Stimulated activated CD8-positive, alpha-beta memory T cell treated with anti-CD3 and anti-CD28 coated beads, Interleukin-4, amount 100 ng/mL, for 48 hours (primary cell): ENCODE results near the gene TNFRSF25.
A peak's percentile ranks its signal among the peaks of the same experiment; 100 is the strongest.
"Not testable (repeated sequence)": the region's sequence is repeated elsewhere in the genome, so short reads cannot be mapped to it uniquely, and the experiment has no call there.

ENCODE experiments used
- DNase-seq: peaks from one replicate; pipeline ENCODE4 v3.0.0-alpha.2; 2020

Gene TNFRSF25

DNA sequence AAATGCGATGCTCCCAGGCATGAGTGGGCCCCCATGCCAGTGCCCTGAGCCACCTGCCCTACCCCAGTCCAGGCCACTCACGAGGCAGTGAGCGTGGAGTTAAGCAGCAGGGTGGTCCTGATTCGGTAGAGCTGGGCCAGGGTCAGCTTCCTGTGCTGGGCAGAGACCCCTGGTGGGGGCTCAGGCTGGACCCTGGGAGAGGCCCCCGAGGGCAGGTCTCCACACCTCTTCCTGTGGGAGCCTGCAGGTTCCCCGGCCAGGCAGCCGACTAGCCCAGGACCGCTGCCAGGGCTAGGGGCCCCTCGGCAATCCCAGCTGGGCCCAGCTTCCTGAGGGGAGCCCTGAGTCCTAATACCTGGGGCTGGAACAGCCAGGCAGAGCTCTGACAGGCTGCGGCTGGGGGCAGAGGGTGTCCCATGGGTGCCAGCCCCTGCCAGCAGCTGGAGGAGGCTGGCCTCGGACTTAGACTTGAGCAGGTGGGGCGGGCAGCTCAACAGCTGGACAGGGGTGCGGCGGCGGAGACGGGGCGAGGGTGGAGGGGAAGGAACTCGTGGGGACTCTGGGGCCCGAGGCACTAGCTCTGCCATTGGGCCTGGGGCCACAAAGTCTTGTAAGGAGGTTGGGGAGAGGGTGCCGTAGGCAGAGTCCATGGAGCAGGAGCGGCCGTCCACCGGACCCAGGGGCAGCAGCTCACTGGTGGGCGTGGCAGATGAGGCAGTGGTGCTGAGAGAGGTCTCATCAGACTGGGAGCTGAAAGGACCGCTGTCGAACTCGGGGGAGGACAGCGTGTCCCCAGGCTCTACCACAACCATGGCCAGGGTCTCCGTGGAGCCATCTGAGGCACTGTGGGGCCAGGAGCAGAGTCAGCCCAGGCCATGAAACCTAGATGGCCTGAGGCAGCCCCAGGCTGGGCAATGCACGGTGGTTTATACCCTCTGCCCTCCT lies 2.0 kb upstream of the TNFRSF25 start:
- no peak for DNase-seq

DNA sequence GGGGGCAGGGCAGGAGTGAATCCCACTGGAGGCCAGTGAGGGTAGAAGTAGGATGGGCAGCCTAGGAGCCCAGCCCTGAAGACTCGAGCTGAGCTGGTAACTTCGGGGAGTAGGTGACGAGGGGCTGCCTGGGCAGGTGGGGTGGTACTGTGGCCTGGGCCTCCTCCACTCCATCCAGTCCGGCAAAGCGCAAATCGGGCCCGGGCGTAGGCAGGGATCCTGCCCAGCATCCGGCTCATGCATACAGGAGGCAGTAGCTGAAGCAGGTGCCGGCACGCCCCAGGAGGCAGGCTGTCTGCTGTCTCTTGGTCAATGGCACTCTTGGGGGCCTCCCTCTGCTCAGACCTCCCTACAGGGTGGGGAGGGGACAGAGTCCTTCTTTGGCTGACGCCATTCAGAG lies 1.3 kb upstream of the TNFRSF25 start:
- DNase-seq: no peak

GRCh38 chr1:6466751-6467150 lies 778 bp upstream of the TNFRSF25 start:
- DNase-seq: no peak

DNA sequence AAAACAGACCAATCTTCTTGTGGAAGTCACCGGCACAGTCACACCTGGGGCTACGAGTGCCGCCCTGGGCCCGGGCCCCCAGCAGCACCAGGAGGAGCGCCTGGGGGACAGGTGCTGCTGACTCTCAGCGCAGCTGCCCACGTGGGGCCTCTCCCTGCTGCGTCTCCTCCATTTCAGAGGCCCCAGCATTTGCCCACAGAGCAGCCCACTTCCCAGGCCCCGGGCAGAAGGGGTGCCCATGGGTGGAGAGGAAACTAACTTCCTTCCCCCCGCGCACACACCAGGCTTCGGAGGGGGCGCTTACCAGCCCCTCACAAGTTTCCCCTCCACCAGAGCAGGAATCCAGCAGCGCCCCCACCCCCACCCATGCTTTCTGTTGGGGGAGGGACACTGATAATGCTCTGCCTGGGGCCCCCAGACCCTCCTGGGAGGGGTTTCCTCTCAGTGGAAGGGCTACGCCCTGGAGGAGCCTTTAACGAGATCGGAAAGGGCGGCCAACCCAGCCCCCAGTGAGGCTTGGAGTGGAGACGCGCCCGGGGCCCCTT lies 440 bp downstream of the TNFRSF25 start:
- peak; percentile 59 for DNase-seq

DNA sequence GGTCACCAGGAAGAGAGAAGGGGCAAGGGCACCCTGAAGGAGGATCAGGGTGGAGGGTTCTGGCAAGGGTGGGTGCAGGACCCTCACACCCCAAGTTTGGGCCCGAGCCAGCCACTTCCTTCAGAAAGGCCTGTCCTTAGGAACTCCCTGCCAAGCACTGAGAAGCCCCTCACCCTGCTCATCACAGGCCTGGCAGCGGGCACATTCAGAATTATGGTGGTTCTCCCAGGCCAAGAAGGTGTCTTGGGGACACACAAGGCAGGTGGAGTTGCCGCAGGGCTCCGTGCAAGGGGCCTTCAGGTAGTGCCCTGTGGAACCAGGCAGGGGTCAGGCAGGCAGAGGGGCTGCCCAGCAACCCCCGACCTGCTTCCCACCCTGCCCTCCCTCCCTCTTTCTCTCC lies 1.1 kb downstream of the TNFRSF25 start:
- DNase-seq: no peak

DNA sequence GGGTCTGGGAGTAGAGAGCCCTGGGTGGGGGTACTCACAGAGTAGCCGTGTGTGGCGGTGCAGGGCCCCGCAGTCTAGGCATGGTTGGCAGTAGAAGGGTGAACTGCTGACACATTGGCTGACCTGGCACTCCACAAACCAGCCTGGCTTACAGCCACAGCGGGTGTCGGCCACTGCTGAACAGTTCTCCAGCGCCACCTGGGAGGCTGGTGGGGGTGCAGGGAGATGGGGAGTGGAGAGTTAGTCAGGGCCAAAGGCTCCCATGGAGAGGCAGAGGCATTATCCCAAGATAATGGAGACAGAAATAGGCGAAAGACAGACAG lies 1.5 kb downstream of the TNFRSF25 start:
- DNase-seq: peak; percentile 66

- no peak for DNase-seq
Observed at GRCh38 chr1:6463120-6463412, 2.9 kb downstream of the TNFRSF25 start.

DNA sequence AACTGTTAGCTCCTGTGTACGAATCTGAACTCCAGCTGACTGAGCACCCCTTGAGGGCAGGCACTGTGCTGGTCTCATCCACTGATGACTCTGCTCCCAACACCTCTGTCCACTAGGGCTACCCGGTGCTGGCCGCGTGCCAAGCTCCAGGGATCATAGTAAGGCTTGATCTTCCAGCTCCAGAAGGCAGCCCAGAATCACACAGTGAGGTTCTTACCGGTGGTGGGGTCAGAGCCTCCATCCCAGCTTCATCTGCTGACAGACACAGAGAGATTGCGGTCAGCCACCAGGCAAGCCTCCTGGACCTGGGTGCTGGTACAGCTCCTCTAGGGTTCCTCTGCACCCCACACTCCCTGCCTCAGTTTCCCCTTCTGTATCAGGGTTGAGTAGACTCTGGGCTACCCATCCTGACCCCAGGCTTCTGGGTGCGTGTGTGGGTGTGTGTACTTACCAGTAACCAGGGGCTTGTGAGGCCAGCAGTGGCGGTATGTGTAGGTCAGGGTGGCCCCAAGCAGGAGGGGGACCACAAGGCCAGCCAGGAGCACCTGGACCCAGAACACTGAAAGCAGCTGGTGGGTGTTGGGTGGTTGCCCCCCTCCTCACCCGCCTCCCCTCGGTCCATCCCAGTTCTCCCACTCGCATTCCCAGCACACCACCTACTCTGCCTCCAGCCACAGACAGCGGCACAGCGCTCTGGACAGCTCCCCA lies 3.4 kb downstream of the TNFRSF25 start:
- no peak for DNase-seq

- DNase-seq: no peak
Observed at GRCh38 chr1:6461538-6462411, 4.2 kb downstream of the TNFRSF25 start.

DNA sequence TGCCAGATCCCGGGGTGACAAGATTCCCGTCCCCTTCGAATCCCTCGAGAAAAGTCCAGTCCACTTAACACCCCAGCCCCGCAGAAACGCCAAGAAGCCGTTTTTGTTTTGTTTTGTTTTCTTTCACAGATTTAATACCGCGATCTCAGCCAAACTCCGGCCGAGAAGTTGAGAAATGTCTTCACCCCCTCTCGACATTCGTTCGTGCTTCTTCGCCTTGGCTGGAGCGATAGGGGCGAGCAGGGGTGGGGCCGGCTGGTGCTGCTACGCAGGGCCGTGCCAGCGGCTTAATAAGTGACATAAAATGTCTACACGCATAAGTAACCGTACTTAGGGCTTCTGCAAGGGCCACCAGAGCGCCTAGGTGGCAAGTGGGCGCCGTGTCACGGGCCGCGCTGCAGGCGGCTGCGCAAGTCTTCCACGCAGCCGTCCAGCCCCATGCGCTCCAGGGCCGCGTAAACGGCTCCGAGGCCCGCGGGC lies 4.9 kb downstream of the TNFRSF25 start:
- DNase-seq: no peak

- peak; percentile 83 for DNase-seq
Observed at GRCh38 chr1:6460301-6461050, 5.5 kb downstream of the TNFRSF25 start.

- peak; percentile 57 for DNase-seq
Observed at GRCh38 chr1:6459850-6460265, 6.1 kb downstream of the TNFRSF25 start.

DNA sequence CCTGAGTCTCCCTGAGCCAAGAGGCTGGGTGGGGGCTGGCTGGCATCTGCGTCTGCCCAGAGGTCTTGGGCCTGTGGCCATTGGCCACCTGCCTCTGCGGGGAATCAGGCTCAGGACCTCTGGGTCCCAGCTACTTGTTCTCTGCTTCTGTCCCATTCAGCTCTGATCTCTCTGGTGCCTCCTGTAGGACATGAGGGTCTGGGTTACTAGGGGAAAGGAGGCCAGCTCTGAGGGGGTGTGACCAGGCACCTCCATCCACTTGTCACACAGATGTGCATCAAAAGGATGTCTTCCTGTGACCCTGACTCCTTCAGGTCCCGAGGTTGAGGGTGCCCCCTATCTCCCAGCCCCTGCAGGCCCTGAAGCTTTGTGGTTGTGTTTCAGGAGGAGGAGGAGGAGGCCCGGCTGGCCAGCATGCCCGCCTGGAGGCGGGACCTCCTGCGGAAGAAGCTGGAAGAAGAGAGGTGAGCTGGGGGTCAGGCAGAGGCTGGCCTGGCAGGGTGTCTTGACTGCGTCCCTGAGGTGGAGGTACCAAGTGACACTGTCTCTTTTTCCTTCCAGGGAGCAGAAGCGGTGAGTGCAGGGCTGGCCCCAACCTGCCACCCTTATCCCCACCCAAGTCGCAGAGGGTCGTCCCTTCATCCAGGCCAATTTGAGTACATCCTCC lies 9.0 kb downstream of the TNFRSF25 start:
- DNase-seq: no peak

- not testable (repeated sequence) for DNase-seq
Observed at GRCh38 chr1:6455752-6456520, 10.0 kb downstream of the TNFRSF25 start.

GRCh38 chr1:6454856-6455751 lies 10.9 kb downstream of the TNFRSF25 start:
- DNase-seq: peak; percentile 43

DNA sequence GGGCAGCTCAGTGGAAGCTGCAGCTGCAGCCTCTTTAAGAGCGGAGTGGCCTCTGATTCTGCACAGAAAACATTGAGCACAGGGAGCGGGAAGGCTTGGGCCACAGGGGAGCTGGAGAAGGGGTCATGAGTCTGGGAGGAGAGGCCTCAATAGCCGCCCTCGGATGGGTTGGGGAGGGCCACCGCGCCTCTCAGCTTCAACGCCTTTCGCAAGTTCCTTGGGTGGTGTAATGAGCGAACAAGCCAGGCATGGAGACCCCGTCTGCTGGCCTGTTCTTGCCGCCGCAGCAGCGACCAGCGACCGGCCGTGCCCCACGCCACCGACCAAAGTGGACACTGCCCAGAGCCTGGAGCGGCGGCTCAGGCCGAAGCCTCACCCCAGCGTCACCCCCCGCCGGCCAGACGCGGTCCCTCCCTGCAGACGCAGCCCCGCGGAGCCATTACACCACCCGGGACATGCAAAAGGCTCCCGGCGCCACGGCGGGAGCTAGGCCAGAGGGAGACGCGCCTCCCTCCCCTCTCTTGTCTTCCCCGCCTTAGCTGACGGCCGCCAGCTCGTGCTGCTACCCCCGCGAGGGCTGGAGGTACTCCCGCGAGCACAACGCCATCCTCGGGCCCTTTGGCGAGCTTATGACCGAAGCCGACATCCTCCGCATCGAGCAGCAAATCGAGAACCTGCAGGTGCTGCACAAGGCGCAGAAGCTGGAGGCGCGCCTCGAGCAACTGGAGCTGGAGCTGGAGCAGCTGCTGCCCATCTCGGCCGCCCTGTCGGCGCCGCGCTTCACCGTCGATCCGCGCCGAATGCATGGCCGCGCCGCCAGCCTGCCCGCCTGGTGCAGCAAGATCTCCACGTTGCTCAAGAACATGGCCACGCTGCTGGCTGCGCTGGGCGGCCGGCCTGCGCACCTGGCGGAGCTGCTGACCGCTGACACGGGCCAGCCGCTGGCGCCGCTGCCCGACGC lies 11.8 kb downstream of the TNFRSF25 start:
- not testable (repeated sequence) for DNase-seq

DNA sequence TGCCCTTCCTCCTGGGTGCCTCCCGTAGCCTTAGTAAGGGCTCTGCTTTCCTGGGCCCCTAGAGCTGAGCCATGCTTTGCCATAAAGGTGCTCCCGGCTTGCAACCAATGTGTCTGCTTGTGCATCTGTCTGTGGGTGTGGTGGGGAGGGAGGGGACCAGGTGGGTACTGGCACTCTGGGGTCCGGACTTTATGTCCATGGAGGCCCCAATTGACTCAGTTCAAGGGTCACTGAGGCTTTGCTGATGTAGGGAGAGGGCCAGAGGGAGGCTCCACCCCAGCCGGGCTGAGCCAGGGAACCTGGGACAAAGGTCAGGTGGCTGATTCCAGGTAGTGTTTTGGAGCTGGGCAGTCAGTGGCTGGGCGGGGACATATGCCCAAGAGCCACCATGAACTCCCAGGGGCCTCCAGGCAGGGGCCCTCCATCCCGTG lies 15.0 kb downstream of the TNFRSF25 start:
- DNase-seq: no peak

GRCh38 chr1:6450486-6450885 lies 15.5 kb downstream of the TNFRSF25 start:
- DNase-seq: not testable (repeated sequence)
